Muscle of back (tissue), 13 donors: ENCODE data around the gene GSX2. TPM values are rescaled to one million over a fixed set of nuclear protein-coding genes. Genes with fewer than 3 reads are reported as not detected.
"Not testable (repeated sequence)": the region's sequence is repeated elsewhere in the genome, so short reads cannot be mapped to it uniquely, and the experiment has no call there.

Source experiments
- DNase-seq, 3 donors: peaks; one replicate each; pipeline versions ENCODE4 v3.0.0 to v3.0.0-alpha.2; 2013
- long read RNA-seq, 9 donors: transcript quantifications; one replicate each; lab custom pipeline, GENCODE V29; 2026
- polyA plus RNA-seq, 10 donors: library from polyadenylated mRNA; unstranded; fragments of 120-200 nt; gene quantifications; one replicate each; pipeline ENCODE4 v1.2.1, GENCODE V29; 2013; ENCODE audit not compliant: insufficient read length in 10 of 10

Gene GSX2
- polyA plus RNA-seq: not detected
- long read RNA-seq, donor 1: 0 reads
- long read RNA-seq, donor 2: 0 reads
- long read RNA-seq, donor 3: 0 reads
- long read RNA-seq, donor 4: 0 reads
- long read RNA-seq, donor 5: 0 reads
- long read RNA-seq, donor 6: 0 reads
- long read RNA-seq, donor 7: 0 reads
- long read RNA-seq, donor 8: 0 reads
- long read RNA-seq, donor 9: 0 reads

GRCh38 chr4:54099748-54100574 lies at the start of gene GSX2:
Gene GSX2, plus strand, starts transcription at chr4:54100163. Its CDS starts 182 bp downstream, at chr4:54100345.
- DNase-seq: no peak

DNA sequence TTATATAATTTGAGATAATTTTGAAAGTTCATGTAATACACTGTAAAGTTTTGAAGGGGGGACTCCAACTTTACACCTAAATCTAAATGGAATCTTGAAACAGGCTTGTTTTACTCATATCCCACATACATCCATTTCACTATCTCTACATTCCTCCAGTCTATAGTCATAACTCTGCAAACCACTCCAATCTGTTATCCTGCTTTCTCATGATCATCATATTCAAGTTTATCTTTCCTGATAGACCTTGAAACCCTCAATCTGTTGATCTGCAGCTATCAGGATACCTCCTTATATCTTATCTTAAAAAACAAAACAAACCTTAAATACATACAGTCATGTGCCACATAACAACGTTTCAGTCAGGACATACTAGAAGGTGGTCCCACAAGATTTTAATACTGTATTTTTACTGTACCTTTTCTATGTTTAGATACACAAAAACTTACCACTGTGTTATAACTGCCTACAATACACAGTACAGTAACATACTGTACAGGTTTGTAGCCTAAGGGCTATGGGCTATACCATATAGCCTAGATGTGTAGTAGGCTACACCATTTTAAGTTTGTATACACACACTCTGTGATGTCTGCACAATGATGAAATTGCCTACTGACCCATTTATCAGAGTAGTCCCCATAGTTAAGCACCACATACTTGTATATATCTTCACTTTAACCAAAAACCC lies 49.6 kb upstream of the GSX2 start:
- DNase-seq: no peak

- not testable (repeated sequence) for DNase-seq
These were observed 46.6 kb upstream of the GSX2 start for GRCh38 chr4:54053322-54053721.

- DNase-seq: no peak
These were observed 45.5 kb upstream of the GSX2 start for GRCh38 chr4:54054501-54054900.

GRCh38 chr4:54055494-54055893 lies 44.5 kb upstream of the GSX2 start:
- DNase-seq: no peak

DNA sequence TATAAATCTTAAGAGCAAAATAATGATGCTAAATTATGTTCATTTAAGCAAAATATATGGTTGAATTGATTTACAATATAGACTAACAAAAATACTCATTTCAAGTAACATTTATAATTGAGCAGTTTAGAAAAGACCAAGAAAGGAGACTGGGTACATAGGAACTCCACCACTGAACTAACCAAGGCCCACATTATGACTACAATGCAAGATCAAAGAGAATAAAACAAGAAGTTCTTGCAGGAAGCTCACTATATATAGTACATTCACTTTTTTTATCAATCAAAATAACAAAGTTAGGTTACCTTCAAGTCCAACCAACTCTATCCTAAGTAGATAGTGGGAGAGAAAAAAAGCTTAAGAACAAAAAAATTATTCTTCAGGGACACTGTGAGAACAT lies 43.6 kb upstream of the GSX2 start:
- DNase-seq: no peak

DNA sequence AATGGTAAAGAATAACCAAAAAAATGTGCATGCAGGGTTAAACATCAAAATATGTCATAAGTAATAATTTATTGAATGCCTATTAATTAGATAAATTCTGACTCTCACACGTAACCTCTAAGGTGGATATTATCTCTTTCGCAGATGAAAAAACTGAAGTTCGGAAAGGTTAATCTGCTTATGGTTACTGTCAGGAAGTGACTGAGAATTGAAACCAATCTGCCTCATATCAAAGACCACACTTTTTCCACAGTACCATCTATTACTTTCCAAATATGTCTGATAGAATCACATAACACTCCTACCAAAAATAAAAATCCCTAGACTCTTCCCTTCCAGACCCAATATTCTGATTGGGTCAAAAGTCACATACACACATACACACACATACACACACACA lies 41.8 kb upstream of the GSX2 start:
- DNase-seq: no peak

DNA sequence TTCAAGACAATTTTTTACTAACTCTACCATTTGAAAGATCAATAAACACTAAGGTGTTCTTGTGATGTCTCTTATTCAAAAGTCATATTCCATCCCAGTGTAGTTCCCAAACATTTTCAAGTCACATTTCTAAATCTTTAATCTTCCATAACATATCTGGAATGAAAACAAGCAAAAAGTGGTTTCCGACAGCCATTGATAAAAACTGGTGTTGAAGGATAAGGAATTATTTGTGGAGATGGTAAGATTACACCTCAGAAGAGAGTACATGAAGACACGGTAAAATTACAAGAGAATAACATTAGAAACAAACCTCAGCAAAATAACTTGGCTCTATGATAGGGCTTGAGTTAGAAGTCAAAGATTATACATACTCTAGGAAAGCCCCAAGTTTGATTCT lies 39.8 kb upstream of the GSX2 start:
- no peak for DNase-seq

- DNase-seq: no peak
These were observed 38.9 kb upstream of the GSX2 start for GRCh38 chr4:54061067-54061466.

- DNase-seq: no peak
These were observed 38.1 kb upstream of the GSX2 start for GRCh38 chr4:54061873-54062272.

DNA sequence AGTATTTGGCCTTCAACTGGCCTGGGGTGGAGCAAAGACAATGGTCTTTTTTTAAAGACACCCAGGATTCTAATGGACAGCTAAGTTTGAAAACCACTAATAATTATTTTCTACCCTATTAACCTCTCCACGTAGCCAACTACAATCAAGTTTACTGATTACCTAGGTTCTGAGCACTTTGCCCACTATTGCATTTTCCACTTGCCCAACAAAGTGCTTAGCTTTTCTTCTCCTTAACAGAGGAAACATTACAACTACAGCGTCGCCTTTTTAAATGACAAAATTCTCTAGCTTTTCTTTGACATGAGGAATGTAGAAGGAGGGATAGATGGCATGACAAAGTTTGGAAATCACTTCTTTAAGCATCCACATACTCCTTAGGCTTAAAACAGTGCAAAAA lies 37.6 kb upstream of the GSX2 start:
- no peak for DNase-seq

DNA sequence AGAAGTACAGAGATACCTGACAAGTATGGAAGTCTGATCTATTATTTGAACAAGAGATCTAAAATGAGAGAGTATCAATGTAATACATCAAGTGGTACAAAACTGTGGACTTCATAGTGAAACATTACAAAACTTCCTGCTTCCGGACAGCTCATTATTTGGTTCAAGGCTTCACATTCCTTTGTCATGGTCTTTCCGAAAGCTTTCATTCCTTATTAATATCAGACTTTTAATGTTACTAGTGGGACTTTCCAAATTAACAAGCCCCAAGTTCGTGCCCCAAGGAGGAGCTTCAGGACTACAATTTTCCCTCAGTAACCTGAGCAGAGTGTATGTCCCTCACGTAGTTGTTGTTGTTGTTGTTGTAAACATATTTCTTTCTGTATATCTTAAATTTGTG lies 36.7 kb upstream of the GSX2 start:
- peak; percentile 24 to 63 (median 35) for DNase-seq

- DNase-seq: peak in 2 of 3 donors; percentile 52 to 86
These were observed 36.1 kb upstream of the GSX2 start for GRCh38 chr4:54063737-54064316.

- peak; percentile 94 to 98 (median 95) for DNase-seq
These were observed 35.4 kb upstream of the GSX2 start, which contains the start of gene CHIC2 for GRCh38 chr4:54064317-54065111. Gene CHIC2, minus strand, starts transcription at chr4:54064605. Its CDS starts 305 bp downstream, at chr4:54064300.

DNA sequence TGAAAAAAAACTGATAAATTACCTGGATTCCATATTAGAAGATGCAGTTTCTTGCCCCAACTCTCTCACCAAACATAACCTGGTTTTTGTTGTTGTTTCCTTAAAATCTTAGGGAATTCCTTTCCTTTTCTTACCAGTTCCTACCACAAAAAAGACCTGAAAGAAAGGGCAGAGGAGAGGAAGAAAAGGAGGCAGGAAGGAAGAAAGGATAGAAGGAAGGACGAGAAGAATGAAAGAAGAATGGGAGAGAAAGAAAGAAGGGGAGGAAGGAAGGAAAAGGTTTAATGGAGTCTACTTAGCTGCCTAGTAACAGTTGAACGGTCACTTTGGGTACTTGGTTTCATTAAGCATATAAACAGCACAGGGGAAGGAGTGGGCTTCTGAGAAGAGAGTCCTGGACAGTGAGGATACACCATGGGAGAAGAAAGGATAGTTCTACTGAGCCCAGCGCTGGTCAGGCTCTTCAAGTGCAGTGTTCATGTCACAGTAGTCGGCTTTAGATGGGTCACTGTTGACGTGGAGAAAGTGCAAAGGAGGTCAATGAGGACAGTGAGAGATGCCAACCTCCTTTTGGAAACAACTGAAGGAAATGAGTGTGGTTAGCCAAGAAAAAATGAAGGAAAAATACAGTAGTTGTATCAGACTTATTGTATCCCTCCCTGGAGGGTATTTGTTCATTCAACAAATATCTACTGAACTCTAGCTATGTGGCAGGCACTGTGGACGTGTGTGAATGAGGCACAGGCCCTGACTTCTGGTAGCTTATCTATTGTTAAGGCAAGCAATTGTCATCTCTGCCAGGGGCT lies 34.5 kb upstream of the GSX2 start:
- peak in 1 of 3 donors; percentile 22 for DNase-seq

DNA sequence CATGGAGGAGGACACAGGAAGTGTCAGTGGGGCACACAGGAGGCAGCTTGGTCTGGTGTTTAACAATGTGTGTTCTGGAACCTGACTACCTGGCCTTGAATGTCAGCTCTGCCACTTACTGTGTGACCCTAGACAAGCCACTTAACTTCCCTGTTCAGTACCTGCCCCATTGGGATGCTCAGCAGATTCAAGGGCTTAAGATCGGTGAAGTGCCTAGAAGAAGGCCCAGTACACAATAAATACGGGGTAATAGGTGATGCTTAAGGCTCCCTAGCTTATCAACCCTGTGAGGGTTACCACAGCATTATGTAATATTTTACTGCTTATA lies 33.9 kb upstream of the GSX2 start:
- no peak for DNase-seq

- DNase-seq: no peak
These were observed 33.2 kb upstream of the GSX2 start for GRCh38 chr4:54066718-54067129.

DNA sequence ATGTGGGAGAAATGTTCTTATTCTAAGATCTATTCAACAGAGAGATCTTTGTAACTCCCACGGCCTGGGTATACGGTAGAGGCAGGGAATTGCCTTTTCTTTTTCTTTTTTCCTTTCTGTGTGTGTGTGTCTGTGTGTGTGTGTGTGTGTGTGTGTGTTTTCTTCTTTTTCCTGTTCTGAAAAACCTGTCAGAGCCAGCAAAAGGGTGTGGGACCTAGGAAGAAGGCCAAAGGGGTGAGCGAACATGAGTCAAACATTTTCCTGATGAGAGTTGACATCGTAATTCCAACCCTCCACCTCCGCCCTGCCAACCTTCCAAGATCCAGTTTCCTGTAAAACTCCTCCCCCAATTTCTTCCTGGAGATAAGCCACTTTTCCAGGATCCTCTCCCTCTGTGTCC lies 32.8 kb upstream of the GSX2 start:
- peak in 2 of 3 donors; percentile 39 to 48 for DNase-seq

DNA sequence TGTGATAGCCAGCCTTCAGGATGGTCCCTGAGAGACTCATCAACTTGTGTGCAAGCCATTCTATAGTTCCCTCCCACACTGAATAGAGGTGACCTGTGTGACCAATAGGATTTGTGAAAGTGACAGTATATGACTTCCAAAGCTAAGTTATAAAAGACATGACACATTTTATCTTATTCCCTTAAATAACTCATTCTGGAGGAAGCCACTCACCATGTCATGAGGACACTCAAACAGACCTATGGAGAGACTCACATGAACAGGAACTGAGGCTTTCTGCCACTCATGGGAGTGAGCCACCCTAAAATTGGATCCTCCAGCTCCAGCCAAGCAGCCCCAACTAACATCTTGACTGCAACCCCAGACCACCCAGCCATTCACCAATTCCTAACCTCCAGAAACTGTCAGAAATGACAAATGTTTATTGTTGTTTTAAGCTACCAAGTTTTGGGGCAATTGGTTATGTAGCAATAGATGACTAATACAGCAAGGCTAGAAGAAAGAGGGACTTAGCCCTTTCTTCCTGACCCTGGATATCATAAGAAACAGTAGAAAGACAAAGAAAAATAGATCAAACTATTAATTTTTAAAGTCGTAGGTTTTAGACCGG lies 26.6 kb upstream of the GSX2 start:
- peak in 1 of 3 donors; percentile 33 for DNase-seq

DNA sequence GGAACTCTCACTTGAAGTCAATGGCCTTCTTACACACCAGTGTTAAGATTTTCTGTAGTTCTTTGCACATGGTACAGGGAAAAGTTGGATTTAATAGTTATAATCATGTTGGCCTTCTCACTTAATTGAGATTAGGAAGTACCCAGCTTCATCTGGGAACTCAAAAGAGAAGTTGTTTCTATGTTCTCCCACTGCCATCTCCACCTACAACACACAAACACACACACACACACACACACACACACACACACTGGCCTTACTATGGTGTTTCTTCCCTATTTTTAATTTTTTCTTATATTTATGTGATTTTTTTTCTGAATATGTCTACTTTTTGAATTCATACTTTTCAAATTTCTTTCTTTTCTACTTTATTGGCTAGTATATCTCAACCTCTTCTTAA lies 25.6 kb upstream of the GSX2 start:
- DNase-seq: no peak
